Measurements from ENCODE around the gene ABCC2. TPM values are rescaled to one million over a fixed set of nuclear protein-coding genes. Genes with fewer than 3 reads are reported as not detected.

Gene ABCC2
- total and polyA plus RNA-seq, 2 donors (not counting 1 experiment from before 2014, with no cell fraction given) = 4.2 to 7.0 TPM

DNA sequence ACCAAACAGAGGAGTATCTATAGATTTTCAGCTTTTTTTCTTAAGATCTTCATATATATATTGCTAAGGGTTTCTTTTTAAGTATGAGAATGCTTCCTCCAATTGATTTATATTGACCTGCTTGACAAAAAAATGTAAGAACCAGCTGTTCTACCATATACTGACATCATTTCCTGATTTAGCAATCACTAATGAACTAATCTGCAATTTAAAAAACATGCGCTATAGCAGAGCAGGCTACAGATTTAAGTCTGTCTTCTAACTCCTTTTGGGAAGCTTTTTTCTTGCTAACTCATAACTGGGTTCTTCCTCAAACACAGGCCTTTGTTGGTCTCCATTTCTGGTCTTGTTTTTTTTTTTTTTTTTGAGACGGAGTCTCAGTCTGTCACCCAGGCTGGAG is 33.2 kb downstream of the ABCC2 start:
- Histone ChIP-seq H3K4me2 (replicated peaks; ENCODE audit: low read depth, low read length, poor library complexity, severe bottlenecking) (no peak overlapping the region), H3K4me3 (ENCODE audit: control extremely low read depth in 1 of 5, extremely low read depth in 1 of 5, insufficient read depth in 1 of 5, low read depth in 2 of 5, low read length in 4 of 5) (no peak overlapping the region), H3K36me3 (replicated peaks in 1 of 2; ENCODE audit: control extremely low read depth in 1 of 2, control insufficient read depth in 1 of 2, extremely low read depth in 1 of 2, insufficient read depth in 2 of 2, low read length in 1 of 2) (peaks cover 0 to 3% of the 10 kb centered on the region in 2 experiments), H3K27me3 (replicated peaks in 1 of 4; ENCODE audit: control extremely low read depth in 1 of 4, control insufficient read depth in 3 of 4, insufficient read depth in 4 of 4, low read length in 3 of 4) (no peaks in the 10 kb centered on the region), H3K79me2 (ENCODE audit: control insufficient read depth, insufficient read depth, low read length) (no peaks in the 10 kb centered on the region), H4K20me1 (ENCODE audit: control insufficient read depth, insufficient read depth, low read length, poor library complexity, severe bottlenecking) (no peaks in the 10 kb centered on the region), H3K27ac (ENCODE audit: low read length in 2 of 2) (no peak overlapping the region), H2AFZ (ENCODE audit: insufficient read depth, low read depth, low read length, poor library complexity, severe bottlenecking) (no peak overlapping the region), H3K9ac (ENCODE audit: low read length) (no peak overlapping the region), H3K4me1 (ENCODE audit: control insufficient read depth in 2 of 2, insufficient read depth in 2 of 2, low read length in 2 of 2) (no peaks in the 10 kb centered on the region), H3K9me3 (ENCODE audit: control extremely low read depth in 1 of 3, control insufficient read depth in 2 of 3, insufficient read depth in 1 of 3, low read length in 2 of 3) (peaks cover 0 to 5% (median 0%) of the 10 kb centered on the region in 3 donors)
- H3K4me1 Mint-ChIP-seq = no peaks in the 10 kb centered on the region
- ChIA-PET CTCF (no interaction called here), POLR2A (no interaction called here)
- DNase-seq = no peak
- H3K4me3 Mint-ChIP-seq = no peak overlapping the region
- intact Hi-C loops (cut with micrococcal nuclease) = no loop called here
- H3K27me3 Mint-ChIP-seq = no peaks in the 10 kb centered on the region
- no peaks in the 10 kb centered on the region for H3K9me3 Mint-ChIP-seq (ENCODE audit: insufficient read depth)
- ATAC-seq (ENCODE audit: low read depth) = no peak
- WGBS (ENCODE audit: insufficient coverage) = no CpG with 5 or more reads among the region's 2 CpGs
- H3K27ac Mint-ChIP-seq = no peak overlapping the region
- TF ChIP-seq, protein P1, sequence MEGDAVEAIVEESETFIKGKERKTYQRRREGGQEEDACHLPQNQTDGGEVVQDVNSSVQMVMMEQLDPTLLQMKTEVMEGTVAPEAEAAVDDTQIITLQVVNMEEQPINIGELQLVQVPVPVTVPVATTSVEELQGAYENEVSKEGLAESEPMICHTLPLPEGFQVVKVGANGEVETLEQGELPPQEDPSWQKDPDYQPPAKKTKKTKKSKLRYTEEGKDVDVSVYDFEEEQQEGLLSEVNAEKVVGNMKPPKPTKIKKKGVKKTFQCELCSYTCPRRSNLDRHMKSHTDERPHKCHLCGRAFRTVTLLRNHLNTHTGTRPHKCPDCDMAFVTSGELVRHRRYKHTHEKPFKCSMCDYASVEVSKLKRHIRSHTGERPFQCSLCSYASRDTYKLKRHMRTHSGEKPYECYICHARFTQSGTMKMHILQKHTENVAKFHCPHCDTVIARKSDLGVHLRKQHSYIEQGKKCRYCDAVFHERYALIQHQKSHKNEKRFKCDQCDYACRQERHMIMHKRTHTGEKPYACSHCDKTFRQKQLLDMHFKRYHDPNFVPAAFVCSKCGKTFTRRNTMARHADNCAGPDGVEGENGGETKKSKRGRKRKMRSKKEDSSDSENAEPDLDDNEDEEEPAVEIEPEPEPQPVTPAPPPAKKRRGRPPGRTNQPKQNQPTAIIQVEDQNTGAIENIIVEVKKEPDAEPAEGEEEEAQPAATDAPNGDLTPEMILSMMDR (IDR thresholded peaks at IDR 0.05) = no peak
- TF ChIP-seq EZH2 (IDR thresholded peaks at IDR 0.05; ENCODE audit: borderline replicate concordance, insufficient read depth, low read depth, low read length, poor library complexity, severe bottlenecking) = no peak

DNA sequence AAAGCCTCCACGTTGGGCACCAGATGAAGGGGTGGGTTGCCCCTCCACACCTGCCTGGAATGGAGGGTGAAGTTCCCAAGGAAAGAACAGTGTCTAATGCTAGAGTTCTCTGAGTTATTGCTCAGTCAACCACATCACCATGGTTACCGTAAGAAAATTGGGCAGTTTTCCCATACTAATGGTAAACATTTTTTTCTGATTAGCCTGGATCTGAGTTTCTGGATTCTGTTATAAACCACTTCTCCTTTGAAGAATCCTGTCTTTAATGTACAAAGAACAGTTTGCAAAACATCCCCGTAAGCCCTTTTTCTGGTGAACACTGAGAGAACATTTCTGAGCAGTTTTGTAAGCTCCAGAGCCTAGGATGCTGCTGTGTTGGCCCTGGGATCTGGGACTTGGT is 45.5 kb downstream of the ABCC2 start:
- Mint-ChIP-seq H3K27me3 (no peaks in the 10 kb centered on the region), H3K4me1 (no peaks in the 10 kb centered on the region), H3K4me3 (no peak overlapping the region), H3K9me3 (ENCODE audit: insufficient read depth) (no peaks in the 10 kb centered on the region), H3K27ac (no peak overlapping the region)
- ChIA-PET POLR2A (no interaction called here), CTCF (interaction anchor here (1.2 to 2.2 kb wide), 3 partner anchors 18 to 221 kb away, joined by 3 to 9 read pairs (median 3); no protein-coding TSS in a partner anchor)
- 100% methylated on average over 1 of the region's 3 CpGs for WGBS (ENCODE audit: insufficient coverage)
- TF ChIP-seq, protein P1 (IDR thresholded peaks at IDR 0.05) = no peak
- TF ChIP-seq EZH2 (IDR thresholded peaks at IDR 0.05; ENCODE audit: borderline replicate concordance, insufficient read depth, low read depth, low read length, poor library complexity, severe bottlenecking) = no peak
- H3K9ac ChIP-seq (ENCODE audit: low read length) = no peak overlapping the region
- H3K36me3 ChIP-seq (replicated peaks in 1 of 2; ENCODE audit: control extremely low read depth in 1 of 2, control insufficient read depth in 1 of 2, extremely low read depth in 1 of 2, insufficient read depth in 2 of 2, low read length in 1 of 2) = no peaks in the 10 kb centered on the region
- no peak overlapping the region for H3K4me3 ChIP-seq (ENCODE audit: control extremely low read depth in 1 of 5, extremely low read depth in 1 of 5, insufficient read depth in 1 of 5, low read depth in 2 of 5, low read length in 4 of 5)
- H3K79me2 ChIP-seq (ENCODE audit: control insufficient read depth, insufficient read depth, low read length) = no peaks in the 10 kb centered on the region
- H2AFZ ChIP-seq (ENCODE audit: insufficient read depth, low read depth, low read length, poor library complexity, severe bottlenecking) = no peak overlapping the region
- no peaks in the 10 kb centered on the region for H3K9me3 ChIP-seq (ENCODE audit: control extremely low read depth in 1 of 3, control insufficient read depth in 2 of 3, insufficient read depth in 1 of 3, low read length in 2 of 3)
- H3K27me3 ChIP-seq (replicated peaks in 1 of 4; ENCODE audit: control extremely low read depth in 1 of 4, control insufficient read depth in 3 of 4, insufficient read depth in 4 of 4, low read length in 3 of 4) = no peaks in the 10 kb centered on the region
- no peaks in the 10 kb centered on the region for H3K4me1 ChIP-seq (ENCODE audit: control insufficient read depth in 2 of 2, insufficient read depth in 2 of 2, low read length in 2 of 2)
- no peak overlapping the region for H3K4me2 ChIP-seq (replicated peaks; ENCODE audit: low read depth, low read length, poor library complexity, severe bottlenecking)
- no peaks in the 10 kb centered on the region for H4K20me1 ChIP-seq (ENCODE audit: control insufficient read depth, insufficient read depth, low read length, poor library complexity, severe bottlenecking)
- DNase-seq = no peak
- intact Hi-C loops (cut with micrococcal nuclease) = no loop called here
- no peak for ATAC-seq (ENCODE audit: low read depth)
- H3K27ac ChIP-seq (ENCODE audit: low read length in 2 of 2) = no peak overlapping the region
